ENCODE results near the gene NCK2. TPM values are rescaled to one million over a fixed set of nuclear protein-coding genes. Genes with fewer than 3 reads are reported as not detected.

The NCK2 gene
- total and polyA plus RNA-seq, 4 donors, result 19.3 to 54.4 (median 33.9) TPM

- no peak for TF ChIP-seq CTCF (IDR thresholded peaks at IDR 0.05; ENCODE audit: control extremely low read depth, extremely low read depth)
- DNase-seq (no peak), ATAC-seq (ENCODE audit: insufficient read depth, low FRiP score) (no peak)
- H3K36me3 ChIP-seq (ENCODE audit: control insufficient read depth in 4 of 4, insufficient read depth in 4 of 4, low read length in 4 of 4), result no peaks in the 10 kb centered on the region
- H3K9me3 ChIP-seq (ENCODE audit: control insufficient read depth in 4 of 4, insufficient read depth in 3 of 4, low read length in 3 of 4), result no peaks in the 10 kb centered on the region
- no peak overlapping the region for H3K9ac ChIP-seq (ENCODE audit: insufficient read depth in 1 of 2, low read length in 2 of 2)
- 94% methylated on average over 4 of the region's 4 CpGs for whole genome bisulfite sequencing, 2 donors
- no peak overlapping the region for H3K27ac ChIP-seq (ENCODE audit: low read depth in 1 of 2, low read length in 1 of 2)
- no peak overlapping the region for H3K4me3 ChIP-seq
- no peaks in the 10 kb centered on the region for H3K27me3 ChIP-seq (ENCODE audit: control insufficient read depth in 3 of 3, insufficient read depth in 3 of 3, low read length in 2 of 3)
- H3K4me1 ChIP-seq (ENCODE audit: control insufficient read depth in 5 of 5, insufficient read depth in 5 of 5, low read length in 5 of 5), result peaks cover 0 to 23% (median 0%) of the 10 kb centered on the region in 5 donors
Observed at GRCh38 chr2:105928086-105928485, 183.4 kb downstream of the NCK2 start.

DNA sequence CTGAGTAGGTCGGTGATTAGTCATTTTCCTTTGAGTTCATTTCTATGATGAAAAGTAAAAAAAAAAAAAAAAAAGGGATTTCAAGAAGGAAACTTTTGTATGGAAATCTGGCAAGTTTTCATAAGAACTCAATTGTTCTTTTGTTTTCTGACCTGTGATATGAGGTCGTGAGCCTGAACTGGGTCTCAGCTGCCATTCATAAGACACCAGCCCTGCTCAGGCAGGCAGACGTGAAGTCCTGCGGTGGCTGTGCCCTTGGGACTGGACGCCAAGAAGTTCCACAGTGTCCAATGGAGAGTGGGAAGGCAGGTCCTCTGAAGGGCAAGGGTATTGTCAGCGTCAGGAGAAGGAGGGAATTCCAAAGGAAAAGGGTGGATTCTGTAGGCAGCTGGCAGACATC lies 183.9 kb downstream of the NCK2 start:
- H3K36me3 ChIP-seq (ENCODE audit: control insufficient read depth in 4 of 4, insufficient read depth in 4 of 4, low read length in 4 of 4), result no peaks in the 10 kb centered on the region
- peaks cover 0 to under 1% (median 0%) of the 10 kb centered on the region in 4 donors for H3K9me3 ChIP-seq (ENCODE audit: control insufficient read depth in 4 of 4, insufficient read depth in 3 of 4, low read length in 3 of 4)
- DNase-seq, result peak; percentile 37 to 49 (median 49)
- no peak overlapping the region for H3K9ac ChIP-seq (ENCODE audit: insufficient read depth in 1 of 2, low read length in 2 of 2)
- no peaks in the 10 kb centered on the region for H3K27me3 ChIP-seq (ENCODE audit: control insufficient read depth in 3 of 3, insufficient read depth in 3 of 3, low read length in 2 of 3)
- H3K4me3 ChIP-seq, result no peak overlapping the region
- peaks cover 0 to 23% (median 0%) of the 10 kb centered on the region in 5 donors for H3K4me1 ChIP-seq (ENCODE audit: control insufficient read depth in 5 of 5, insufficient read depth in 5 of 5, low read length in 5 of 5)
- TF ChIP-seq CTCF (IDR thresholded peaks at IDR 0.05; ENCODE audit: control extremely low read depth, extremely low read depth), result no peak
- no peak overlapping the region for H3K27ac ChIP-seq (ENCODE audit: low read depth in 1 of 2, low read length in 1 of 2)
- no peak for ATAC-seq (ENCODE audit: insufficient read depth, low FRiP score)
- 75% methylated on average over 6 of the region's 6 CpGs for WGBS, 2 donors

DNA sequence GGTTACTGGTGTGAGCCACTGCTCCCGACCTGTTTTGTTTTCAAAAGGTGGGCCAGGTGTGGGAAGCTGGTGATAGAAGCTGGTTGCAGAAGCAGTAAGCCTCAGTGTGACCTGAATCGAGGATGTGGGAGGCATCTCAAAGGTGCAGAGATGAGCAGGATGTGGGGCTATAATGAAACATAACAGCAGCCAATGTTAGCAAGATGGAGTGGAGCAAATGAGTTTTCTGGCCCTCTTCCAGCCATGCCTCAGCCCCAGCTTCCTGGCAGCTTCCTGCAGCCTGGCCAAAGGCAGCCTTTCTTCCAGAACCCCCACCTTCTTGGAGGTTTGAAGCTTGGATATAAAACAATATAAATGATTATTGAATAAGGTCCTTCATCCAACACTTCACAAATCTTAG lies 184.8 kb downstream of the NCK2 start:
- ATAC-seq (ENCODE audit: insufficient read depth, low FRiP score) (no peak), DNase-seq (peak; percentile 52 to 79 (median 64))
- Histone ChIP-seq H3K27ac (ENCODE audit: low read depth in 1 of 2, low read length in 1 of 2) (no peak overlapping the region), H3K36me3 (ENCODE audit: control insufficient read depth in 4 of 4, insufficient read depth in 4 of 4, low read length in 4 of 4) (no peaks in the 10 kb centered on the region), H3K4me1 (ENCODE audit: control insufficient read depth in 5 of 5, insufficient read depth in 5 of 5, low read length in 5 of 5) (peaks cover 0 to 26% (median 0%) of the 10 kb centered on the region in 5 donors), H3K9me3 (ENCODE audit: control insufficient read depth in 4 of 4, insufficient read depth in 3 of 4, low read length in 3 of 4) (peaks cover 0 to 2% (median 0%) of the 10 kb centered on the region in 4 donors), H3K27me3 (ENCODE audit: control insufficient read depth in 3 of 3, insufficient read depth in 3 of 3, low read length in 2 of 3) (no peaks in the 10 kb centered on the region), H3K4me3 (no peak overlapping the region), H3K9ac (ENCODE audit: insufficient read depth in 1 of 2, low read length in 2 of 2) (no peak overlapping the region)
- TF ChIP-seq CTCF (IDR thresholded peaks at IDR 0.05; ENCODE audit: control extremely low read depth, extremely low read depth), result no peak
- 52 to 56% methylated on average over 2 of the region's 2 CpGs for WGBS, 2 donors

- no peaks in the 10 kb centered on the region for H3K36me3 ChIP-seq (ENCODE audit: control insufficient read depth in 4 of 4, insufficient read depth in 4 of 4, low read length in 4 of 4)
- H3K27me3 ChIP-seq (ENCODE audit: control insufficient read depth in 3 of 3, insufficient read depth in 3 of 3, low read length in 2 of 3), result no peaks in the 10 kb centered on the region
- no peak overlapping the region for H3K4me3 ChIP-seq
- no peak overlapping the region for H3K27ac ChIP-seq (ENCODE audit: low read depth in 1 of 2, low read length in 1 of 2)
- TF ChIP-seq CTCF (IDR thresholded peaks at IDR 0.05; ENCODE audit: control extremely low read depth, extremely low read depth), result no peak
- ATAC-seq (ENCODE audit: insufficient read depth, low FRiP score) (no peak), DNase-seq (peak in 1 of 3 donors; percentile 37)
- H3K9ac ChIP-seq (ENCODE audit: insufficient read depth in 1 of 2, low read length in 2 of 2), result no peak overlapping the region
- H3K9me3 ChIP-seq (ENCODE audit: control insufficient read depth in 4 of 4, insufficient read depth in 3 of 4, low read length in 3 of 4), result peaks cover 0 to 5% (median 1%) of the 10 kb centered on the region in 4 donors
- H3K4me1 ChIP-seq (ENCODE audit: control insufficient read depth in 5 of 5, insufficient read depth in 5 of 5, low read length in 5 of 5), result peaks cover 0 to 35% (median 0%) of the 10 kb centered on the region in 5 donors
- 88 to 90% methylated on average over 5 of the region's 5 CpGs for WGBS, 2 donors
Observed at GRCh38 chr2:105932582-105932981, 187.9 kb downstream of the NCK2 start.
